ENCODE data around the gene SLC5A11. TPM values are rescaled to one million over a fixed set of nuclear protein-coding genes. Genes with fewer than 3 reads are reported as not detected.
A peak's percentile ranks its signal among the peaks of the same experiment; 100 is the strongest.

Gene SLC5A11
- total and polyA plus RNA-seq, 2 of the 13 experiments (the other 11 are each of a cell fraction or from before 2014, with no cell fraction given), result 1.2 to 3.3 TPM

GRCh38 chr16:24858219-24859041, 12.7 kb downstream of the SLC5A11 start (continued):
- TF ChIP-seq ZBTB49 (CRISPR knock-in tag; IDR thresholded peaks at IDR 0.05; ENCODE audit: borderline replicate concordance) (peak; percentile 98), ZNF451 (CRISPR knock-in tag; IDR thresholded peaks at IDR 0.05) (peak; percentile 90; the same call in 1 of the 2 replicates), IKZF5 (CRISPR knock-in tag; IDR thresholded peaks at IDR 0.05) (peak; percentile 94), AGO2 (optimal IDR thresholded peaks at IDR 0.05; ENCODE audit: low read depth, low read length) (no peak), CEBPG (CRISPR knock-in tag; IDR thresholded peaks at IDR 0.05) (peak; percentile 49), SIN3A (IDR thresholded peaks at IDR 0.05; ENCODE audit: borderline replicate concordance, low read depth, low read length) (peak; percentile 82; the same call in 1 of the 2 replicates), TARDBP (CRISPR knock-in tag; IDR thresholded peaks at IDR 0.05) (peak; percentile 72; the same call in 1 of the 2 replicates), U2AF1 (optimal IDR thresholded peaks at IDR 0.05; ENCODE audit: low read depth, low read length) (no peak), HNRNPLL (IDR thresholded peaks at IDR 0.05; ENCODE audit: low read depth, low read length, poor library complexity, severe bottlenecking) (no peak), ZNF850 (CRISPR knock-in tag; conservative IDR thresholded peaks at IDR 0.05) (no peak), ZNF17 (CRISPR knock-in tag; IDR thresholded peaks at IDR 0.05) (no peak), ZNF766 (CRISPR knock-in tag; IDR thresholded peaks at IDR 0.05; ENCODE audit: borderline replicate concordance) (peak; percentile 93; the same call in 1 of the 2 replicates), ELF4 (CRISPR knock-in tag; IDR thresholded peaks at IDR 0.05; ENCODE audit: borderline replicate concordance) (no peak), RXRA (CRISPR knock-in tag; IDR thresholded peaks at IDR 0.05) (peak; percentile 53; the same call in 1 of the 2 replicates), STAT5B (CRISPR knock-in tag; IDR thresholded peaks at IDR 0.05) (peak; percentile 96), MTA1 (CRISPR knock-in tag; IDR thresholded peaks at IDR 0.05; ENCODE audit: borderline replicate concordance) (0 out of 2 replicates have a peak, but pooled peaks have one; percentile 40), ZNF816 (CRISPR knock-in tag; IDR thresholded peaks at IDR 0.05; ENCODE audit: borderline replicate concordance) (peak; percentile 93; the same call in 1 of the 2 replicates), MTA3 (CRISPR knock-in tag; IDR thresholded peaks at IDR 0.05) (no peak), ZNF33B (CRISPR knock-in tag; IDR thresholded peaks at IDR 0.05) (no peak), ZNF75D (CRISPR knock-in tag; IDR thresholded peaks at IDR 0.05; ENCODE audit: borderline replicate concordance) (no peak), HNF1A (IDR thresholded peaks at IDR 0.05; ENCODE audit: low read depth) (no peak), HNF1A (CRISPR knock-in tag; IDR thresholded peaks at IDR 0.05; ENCODE audit: borderline replicate concordance) (no peak), KDM2A (CRISPR knock-in tag; IDR thresholded peaks at IDR 0.05; ENCODE audit: borderline replicate concordance, low read depth) (peak; percentile 86)

Measured in HepG2 (cell line).